Measurements from ENCODE around the gene FBXO9.
A peak's percentile ranks its signal among the peaks of the same experiment; 100 is the strongest.

Gene FBXO9

GRCh38 chr6:53095716-53096115, 30.5 kb downstream of the FBXO9 start:
- DNase-seq, result no peak

DNA sequence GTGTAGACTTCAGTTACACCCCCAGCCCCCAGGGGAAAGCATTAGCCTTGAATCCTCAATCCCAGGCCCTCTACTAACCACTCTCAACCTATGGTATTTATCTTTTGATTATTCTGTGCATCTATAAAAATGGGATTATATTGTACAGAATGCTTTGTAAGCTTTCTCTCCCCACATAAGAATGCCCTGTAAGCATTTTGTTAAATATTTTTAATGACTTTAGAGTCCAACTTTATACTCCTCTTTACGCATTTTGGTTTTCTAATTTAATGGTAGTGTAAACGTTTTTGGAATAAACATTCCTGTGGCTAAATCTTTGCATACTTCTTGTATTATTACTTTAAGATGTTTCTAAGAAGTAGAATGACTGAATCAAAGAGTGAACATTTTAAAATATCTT, 35.4 kb downstream of the FBXO9 start:
- no peak for DNase-seq

DNA sequence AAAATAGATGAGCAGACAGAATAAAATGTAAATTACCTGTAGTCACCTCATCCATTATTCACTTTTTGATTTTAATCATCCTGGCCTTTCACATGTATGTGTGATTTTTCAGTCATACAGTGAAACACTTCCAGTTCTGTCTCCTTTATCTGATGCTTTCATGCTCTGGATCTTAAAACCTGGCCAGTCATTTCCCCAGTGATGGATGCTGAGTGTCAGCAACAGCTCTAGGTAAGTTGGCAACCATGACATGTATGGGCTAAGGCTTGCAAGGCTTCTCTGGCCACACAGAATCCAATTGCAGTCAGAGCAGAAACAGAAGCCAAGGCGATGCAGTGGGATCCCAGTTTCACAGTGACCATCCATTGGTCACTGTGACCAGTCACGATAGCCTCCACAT, 35.8 kb downstream of the FBXO9 start:
- no peak for DNase-seq

- DNase-seq, result no peak
These were observed 38.9 kb downstream of the FBXO9 start for GRCh38 chr6:53103993-53104675.

- no peak for DNase-seq
These were observed 39.7 kb downstream of the FBXO9 start for GRCh38 chr6:53104916-53105315.

GRCh38 chr6:53107091-53107490, 41.9 kb downstream of the FBXO9 start:
- no peak for DNase-seq

DNA sequence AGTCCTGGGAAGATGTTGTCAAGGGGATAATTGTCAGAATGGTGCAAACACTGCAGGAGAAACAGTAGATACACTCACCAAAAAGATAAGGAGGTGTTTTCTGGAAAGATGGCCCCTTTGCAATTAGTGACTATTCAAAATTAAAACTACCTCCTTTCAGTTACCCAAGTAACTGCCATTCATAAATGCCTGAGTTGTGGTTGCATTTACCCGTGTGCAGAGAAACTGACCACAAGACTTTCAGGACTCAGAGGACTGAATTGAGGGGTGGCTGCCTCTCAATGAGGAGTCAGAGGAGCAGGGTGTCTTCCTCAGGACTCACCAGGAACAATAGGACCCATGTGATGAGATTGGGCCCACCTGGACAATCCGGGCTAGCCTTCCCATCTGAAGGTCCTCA, 44.4 kb downstream of the FBXO9 start:
- no peak for DNase-seq

GRCh38 chr6:53111865-53112264, 46.7 kb downstream of the FBXO9 start:
- no peak for DNase-seq

- no peak for DNase-seq
These were observed 47.2 kb downstream of the FBXO9 start for GRCh38 chr6:53112404-53112803.

DNA sequence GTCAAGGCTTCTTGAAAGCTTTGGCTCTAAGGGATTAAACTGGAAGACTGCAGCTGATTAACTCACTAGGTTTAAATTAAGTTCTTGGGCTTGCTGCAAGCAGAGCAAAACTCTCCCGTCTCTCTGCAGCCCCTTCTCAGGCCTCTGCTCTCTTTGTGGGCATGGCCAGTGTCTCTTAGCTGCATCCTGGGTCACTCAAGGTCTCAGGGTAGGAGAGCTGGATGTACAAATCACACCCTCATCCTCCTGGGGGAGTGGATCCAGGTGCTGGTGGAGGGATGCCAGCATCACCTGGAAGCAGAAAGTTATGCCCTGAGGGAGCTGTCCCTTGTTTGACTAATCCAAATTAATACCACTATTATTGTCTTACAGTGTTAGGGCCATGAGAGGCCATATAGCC, 47.7 kb downstream of the FBXO9 start:
- DNase-seq, result no peak

- DNase-seq, result no peak
These were observed 48.5 kb downstream of the FBXO9 start for GRCh38 chr6:53113742-53114141.

DNA sequence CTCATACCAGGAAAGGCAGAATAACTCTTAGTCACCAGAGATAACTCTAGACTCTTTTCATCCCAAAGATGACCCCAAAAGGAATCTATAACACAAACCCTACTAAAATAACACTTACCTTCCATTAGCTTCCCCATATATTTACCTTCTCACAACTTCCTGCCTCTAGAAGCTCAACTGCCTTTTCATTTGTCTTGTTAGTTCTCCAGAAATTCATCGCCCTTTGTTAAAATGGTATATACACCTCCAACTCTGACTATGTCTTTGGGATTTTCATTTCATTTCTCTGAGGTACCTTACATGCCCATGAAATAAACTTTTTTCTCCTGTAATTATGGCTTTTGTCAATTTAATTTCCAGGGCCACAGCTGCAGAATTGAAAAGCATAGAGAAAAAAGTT, 49.9 kb downstream of the FBXO9 start:
- DNase-seq, result no peak

GRCh38 chr6:53115741-53116140, 50.5 kb downstream of the FBXO9 start:
- DNase-seq, result no peak

GRCh38 chr6:53119349-53119748, 54.1 kb downstream of the FBXO9 start:
- no peak for DNase-seq

DNA sequence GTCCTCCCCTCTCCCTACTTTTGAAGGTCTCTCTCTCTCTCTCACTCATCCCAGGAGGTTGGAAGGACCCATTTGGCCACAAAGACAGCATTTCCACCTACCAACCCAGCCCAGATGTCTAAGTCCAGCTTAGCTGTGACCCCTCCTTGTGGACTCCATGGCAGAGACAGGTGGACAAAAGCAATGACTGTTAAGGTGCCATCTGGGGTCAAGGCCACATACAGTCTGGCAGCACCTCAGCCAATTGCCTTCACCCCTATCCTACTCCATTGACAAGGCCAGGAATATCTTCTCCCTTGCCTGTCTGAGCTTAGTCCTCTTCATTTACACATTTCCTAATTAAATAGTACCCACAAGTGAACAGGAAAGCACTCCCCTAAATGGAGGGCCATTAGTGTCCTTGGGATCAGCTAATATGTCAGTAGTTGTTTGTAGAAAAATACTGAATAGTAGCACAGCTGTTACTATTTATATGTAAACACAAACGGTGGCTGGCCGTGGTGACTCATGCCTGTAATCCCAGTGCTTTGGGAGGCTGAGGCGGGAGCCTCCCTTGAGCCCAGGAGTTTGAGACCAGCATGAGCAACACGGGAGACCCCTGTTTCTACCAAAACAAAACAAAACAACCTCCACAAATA, 54.7 kb downstream of the FBXO9 start:
- peak; percentile 7 for DNase-seq

DNA sequence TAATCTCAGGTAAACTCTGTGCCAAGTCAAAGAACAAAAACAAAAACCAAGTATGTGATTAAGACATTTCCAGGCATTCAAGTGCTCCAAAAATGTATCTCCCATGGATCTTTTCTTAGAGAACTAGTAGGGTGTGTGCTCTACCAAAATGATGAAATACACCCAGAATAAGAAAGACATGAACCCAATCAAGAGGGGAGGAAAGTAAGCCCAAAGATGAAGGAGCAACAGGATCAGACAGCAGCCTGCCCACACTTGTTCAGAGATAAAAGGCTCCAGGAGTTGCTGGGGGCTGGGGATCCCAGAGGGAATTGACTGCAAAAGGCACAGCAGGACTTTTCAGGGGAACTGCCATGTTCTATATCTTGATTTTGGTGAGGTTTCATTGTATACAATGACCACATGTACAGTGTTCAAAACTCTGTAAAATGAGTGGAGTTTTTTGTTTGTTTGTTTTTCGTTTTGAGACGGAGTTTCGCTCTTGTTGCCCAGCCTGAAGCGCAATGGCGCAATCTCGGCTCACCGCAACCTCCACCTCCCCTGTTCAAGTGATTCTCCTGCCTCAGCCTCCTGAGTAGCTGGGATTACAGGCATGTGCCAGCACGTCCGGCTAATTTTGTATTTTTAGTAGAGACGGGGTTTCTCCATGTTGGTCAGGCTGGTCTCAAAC, 59.1 kb downstream of the FBXO9 start:
- DNase-seq, result no peak

DNA sequence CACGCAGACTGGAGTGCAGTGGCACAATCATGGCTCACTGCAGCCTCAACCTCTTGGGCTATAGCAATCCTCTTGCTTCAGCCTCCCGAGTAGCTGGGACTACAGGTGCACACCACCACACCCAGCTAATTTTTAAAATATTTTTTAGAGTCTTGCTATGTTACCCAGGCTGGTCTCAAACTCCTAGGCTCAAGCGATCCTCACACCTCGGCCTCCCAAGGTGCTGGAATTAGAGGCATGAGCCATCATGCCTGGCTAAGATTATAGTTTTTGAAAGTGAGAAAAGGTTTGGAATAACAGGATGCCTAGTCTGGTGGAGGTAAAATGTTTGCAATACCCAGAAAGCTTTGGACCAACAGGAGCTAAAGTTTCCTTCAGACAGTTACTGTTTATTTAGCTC, 60.1 kb downstream of the FBXO9 start:
- DNase-seq, result no peak

DNA sequence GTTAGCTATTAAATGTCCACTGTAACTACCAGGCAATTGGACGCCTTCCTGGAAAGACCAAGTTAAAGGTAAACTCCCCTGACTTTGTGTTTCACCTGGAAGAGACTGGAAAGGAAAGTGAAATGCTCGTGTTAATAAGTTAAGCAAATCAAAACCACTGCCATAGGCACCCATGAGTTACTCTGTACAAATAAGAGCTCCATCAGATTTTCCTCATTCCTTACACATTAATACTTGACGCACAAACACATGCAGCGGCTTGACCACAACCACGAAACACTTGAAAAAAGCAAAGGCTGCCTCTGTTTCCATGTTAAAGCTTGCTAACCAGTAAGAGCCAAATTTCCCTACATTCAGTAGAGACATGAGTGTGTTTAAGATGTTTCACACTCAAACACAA, 63.6 kb downstream of the FBXO9 start:
- no peak for DNase-seq

GRCh38 chr6:53130569-53131290, 65.5 kb downstream of the FBXO9 start:
- no peak for DNase-seq

- no peak for DNase-seq
These were observed 68.8 kb downstream of the FBXO9 start for GRCh38 chr6:53133961-53134360.

GRCh38 chr6:53134601-53135235, 69.5 kb downstream of the FBXO9 start:
- DNase-seq, result no peak

- DNase-seq, result no peak
These were observed 70.9 kb downstream of the FBXO9 start for GRCh38 chr6:53136000-53136609.

All from T1000 (cell line).